CMK (cell line): ENCODE results near the gene PLAAT4.
"Not testable (repeated sequence)": the region's sequence is repeated elsewhere in the genome, so short reads cannot be mapped to it uniquely, and the experiment has no call there.

Experiments
- DNase-seq: peaks from one replicate; pipeline ENCODE4 v3.0.0-alpha.2; 2010; ENCODE audit warnings: low read depth

Gene PLAAT4

DNA sequence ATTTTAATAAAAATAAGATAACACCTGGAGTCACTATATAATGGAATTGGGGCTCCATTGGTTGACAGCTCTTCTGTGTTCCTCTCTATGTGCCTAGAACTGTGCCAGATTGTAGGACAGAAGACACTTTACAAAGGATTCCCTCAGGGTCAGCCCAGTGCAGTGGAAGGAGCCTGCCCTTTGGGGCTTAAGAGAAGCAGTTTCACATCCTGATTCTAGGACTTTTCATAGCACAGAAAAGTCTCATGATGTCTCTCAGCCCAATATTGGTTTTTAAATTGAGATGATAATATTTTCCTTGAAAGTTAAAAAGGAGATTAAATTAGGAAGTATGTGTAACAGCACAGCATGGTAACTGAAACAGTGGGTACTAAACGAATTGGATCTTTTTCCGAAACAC, 7.1 kb downstream of the PLAAT4 start:
- DNase-seq = no peak

DNA sequence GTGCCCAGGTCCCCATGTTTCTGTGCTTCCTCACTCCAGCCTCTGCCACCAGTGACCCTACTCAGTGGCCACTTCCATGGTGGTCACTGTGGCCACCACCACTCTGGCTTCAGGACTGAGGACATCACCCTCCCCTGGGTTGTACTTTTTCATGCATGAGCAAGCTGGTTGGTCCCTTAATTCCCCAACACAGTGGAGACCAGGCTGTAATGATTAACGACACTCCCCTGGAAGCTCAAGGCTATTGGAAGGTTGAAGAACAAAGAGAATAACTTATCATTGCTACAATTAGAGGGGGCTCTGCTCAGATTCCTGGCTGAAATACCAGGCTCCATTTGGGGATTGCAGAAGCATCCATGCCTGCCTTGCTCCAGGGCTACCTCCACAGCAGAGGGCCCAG, 10.5 kb downstream of the PLAAT4 start:
- DNase-seq = no peak

DNA sequence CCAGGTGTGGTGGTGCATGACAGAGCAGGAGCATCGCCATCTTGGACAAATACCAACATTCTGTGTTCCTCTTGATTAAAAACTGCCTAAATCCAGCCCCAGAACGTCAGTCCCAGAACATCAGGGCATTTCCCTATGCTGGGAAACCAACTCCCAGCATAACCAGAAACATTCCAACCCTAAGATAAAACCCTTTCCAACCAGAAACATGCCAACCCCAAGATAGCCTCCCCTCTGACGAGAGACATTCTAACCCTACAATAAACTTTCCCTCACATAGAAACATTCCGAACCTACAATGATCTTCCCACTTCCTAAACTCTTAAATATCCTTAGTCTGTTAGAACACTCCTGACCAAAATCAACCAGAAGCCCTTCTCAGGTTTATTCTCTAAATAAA, 11.6 kb downstream of the PLAAT4 start:
- no peak for DNase-seq

DNA sequence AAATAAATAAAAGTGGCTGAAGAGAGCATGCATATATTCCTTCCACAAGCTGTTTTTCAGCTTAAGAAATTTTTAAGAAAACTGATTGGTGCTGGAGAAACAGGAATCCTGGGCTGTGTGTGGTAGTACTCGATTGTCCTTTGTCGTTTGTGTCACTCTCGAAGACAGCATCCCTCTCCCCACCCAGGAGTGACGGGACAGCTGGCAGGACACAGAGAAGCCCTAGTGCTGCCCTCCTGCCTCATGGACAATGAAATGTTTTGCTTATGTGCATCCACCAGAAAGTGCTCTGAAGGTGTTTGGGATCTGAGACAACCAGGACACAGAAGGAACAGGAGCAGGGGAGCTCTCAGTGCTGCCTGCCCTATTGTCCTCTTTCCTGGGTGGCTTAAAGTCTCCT, 12.8 kb downstream of the PLAAT4 start:
- DNase-seq = no peak

DNA sequence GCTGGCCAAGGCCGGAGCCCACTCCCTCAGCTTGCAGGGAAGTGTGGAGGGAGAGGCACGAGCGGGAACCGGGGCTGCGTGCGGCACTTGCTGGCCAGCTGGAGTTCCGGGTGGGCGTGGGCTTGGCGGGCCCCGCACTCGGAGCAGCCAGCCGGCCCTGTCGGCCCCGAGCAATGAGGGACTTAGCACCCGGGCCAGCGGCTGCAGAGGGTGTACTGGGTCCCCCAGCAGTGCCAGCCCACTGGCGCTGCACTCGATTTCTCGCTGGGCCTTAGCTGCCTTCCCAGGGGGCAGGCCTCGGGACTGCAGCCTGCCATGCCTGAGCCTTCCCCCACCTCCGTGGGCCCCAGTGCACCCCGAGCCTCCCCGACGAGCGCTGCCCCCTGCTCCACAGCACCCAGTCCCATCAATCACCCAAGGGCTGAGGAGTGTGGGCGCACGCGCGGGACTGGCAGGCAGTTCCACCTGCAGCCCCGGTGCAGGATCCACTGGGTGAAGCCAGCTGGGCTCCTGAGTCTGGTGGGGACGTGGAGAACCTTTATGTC, 13.6 kb downstream of the PLAAT4 start:
- not testable (repeated sequence) for DNase-seq

DNA sequence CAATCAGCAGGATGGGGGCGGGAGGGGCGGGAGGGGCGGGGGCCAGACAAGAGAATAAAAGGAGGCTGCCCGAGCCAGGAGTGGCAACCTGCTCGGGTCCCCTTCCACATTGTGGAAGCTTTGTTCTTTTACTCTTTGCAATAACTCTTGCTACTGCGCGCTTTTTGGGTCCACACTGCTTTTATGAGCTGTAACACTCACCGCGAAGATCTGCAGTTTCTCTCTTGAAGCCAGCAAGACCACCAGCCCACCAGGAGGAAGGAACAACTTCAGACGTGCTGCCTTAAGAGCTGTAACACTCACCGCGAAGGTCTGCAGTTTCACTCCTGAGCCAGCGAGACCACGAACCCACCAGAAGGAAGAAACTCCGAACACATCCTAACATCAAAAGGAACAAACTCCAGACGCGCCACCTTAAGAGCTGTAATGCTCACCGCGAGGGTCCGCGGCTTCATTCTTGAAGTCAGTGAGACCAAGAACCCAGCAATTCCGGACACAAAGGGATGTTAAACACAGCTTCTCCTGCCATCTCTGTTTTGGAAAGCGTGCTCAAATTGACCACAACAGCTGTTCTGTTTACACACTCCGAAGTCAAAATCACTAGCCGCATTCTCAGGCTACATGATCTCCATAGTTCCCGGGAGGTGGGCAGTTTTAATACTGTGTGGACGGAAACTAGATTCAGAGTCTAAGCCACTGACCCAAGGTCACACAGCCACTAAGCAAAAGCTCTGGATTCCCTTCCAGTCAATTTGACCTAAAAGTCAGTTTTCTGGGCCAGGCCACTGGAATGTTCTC, 14.7 kb downstream of the PLAAT4 start:
- DNase-seq = no peak

DNA sequence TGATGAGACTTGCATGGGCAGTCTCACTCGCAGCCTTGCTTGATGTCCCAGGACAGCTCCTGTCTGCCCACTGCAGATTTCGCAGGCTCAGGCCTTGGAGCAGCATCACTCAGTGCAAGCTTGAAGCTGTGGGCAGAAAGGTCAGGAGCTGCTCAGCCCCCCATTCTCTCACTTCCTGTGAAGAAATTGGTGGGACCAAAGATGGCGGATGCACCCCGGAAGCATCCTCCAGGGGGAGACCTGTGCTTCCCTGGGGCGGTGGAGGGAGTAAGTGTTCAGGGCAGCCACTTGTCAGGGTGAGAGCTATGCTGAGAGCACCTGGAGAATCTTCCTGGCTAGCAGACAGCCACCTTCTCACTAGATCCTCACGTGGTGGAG, 15.3 kb downstream of the PLAAT4 start:
- DNase-seq = no peak

DNA sequence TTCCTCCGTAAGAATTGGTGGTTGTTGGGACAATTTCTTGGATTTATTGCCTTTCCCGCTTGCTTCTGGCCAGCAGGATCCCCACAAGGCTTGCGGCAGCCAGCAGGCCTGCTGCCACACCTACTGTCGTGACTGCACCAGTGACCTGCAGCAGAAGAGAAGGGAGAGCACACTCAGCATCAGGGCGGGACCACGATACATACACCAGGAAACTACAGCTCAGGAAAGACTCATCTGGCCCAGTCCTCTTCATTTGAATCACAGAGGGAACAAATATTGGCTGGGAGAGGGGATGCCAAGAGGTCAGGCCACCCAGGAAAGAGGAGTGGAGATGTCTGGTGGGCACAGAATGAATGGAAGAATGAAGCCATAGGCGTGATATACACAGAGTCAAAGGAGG, 16.3 kb downstream of the PLAAT4 start:
- DNase-seq = no peak

DNA sequence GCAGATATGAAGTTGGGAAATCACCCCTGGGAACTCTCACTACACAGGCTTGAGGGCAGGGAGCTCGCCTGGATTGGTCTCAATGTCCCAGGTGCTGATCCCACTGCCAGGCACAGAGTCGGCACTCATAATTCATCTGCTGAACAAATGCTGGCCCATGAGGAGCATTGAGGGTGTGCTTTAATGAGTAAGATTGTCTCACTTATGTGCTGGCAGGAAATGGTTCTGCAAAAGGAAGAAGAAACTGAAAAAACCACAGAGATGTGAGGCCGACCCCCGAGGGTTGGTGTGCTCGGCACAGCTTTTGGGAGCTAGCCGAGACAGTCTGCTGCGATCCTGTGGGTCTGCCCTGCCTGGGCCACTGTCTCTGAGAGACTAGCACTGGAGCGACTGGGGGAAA, 17.2 kb downstream of the PLAAT4 start:
- DNase-seq = no peak

DNA sequence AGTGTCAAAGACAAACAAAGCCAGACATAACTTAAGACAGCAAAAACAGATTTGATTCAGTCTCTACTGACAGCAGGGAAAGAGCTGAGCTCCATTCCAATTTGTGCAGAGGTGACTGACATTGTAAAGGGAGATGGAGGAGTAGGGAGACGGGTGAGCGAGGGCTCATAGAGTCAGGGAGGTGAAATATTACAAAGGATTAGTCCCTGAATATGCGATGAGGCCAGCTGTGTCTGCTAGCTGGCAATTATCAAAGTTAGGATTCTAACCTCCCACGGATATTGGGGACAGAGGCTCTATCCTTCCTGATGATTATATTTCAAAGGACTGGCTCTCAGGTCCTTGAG, 18.2 kb downstream of the PLAAT4 start:
- DNase-seq = no peak

DNA sequence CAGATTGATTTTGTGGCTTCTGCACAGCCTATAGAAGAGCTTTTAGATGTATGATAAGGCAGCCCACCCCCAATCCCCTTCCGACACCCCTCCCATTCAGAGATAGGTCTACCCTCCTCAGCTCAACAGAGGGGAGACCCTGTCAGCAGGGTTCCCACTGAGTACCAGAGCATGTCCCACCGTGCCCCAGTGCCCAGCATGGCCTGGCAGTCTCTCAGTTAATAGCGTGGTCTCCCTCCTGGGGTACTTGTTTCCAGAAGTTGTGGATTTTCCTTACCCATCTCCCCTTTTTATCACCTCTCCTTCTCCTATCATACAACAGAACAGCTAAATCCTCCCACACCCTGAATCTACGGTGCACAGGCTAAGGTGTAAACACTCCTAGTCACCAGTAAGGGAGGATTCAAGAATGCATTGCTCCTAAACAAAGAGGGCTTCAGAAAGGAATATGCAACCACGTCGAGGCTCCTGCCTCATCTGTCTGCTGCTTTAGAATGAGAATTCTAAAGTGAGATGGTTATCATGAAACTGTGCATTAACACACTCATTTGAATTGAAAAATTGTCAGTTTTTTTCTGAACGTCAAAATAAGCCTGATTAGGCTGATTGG, 19.9 kb downstream of the PLAAT4 start:
- no peak for DNase-seq

DNA sequence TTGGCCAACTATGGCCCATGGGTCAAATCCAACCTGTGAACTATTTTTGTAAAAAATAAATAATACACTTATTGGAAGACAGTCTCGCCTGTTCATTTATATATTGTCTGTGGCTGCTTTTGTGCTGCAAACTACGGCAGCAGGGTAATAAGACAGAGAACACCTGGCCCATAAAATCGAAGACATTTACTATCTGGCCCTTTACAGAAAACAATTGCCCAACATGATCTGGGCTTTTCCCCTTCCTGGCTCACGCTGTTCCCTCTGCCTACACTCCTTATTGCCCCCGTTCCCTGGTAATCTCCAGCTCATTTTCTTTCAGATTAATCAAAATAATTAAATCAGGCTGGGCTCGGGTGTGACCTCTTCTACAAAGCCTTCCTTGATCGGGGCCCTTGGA, 21.0 kb downstream of the PLAAT4 start:
- no peak for DNase-seq

DNA sequence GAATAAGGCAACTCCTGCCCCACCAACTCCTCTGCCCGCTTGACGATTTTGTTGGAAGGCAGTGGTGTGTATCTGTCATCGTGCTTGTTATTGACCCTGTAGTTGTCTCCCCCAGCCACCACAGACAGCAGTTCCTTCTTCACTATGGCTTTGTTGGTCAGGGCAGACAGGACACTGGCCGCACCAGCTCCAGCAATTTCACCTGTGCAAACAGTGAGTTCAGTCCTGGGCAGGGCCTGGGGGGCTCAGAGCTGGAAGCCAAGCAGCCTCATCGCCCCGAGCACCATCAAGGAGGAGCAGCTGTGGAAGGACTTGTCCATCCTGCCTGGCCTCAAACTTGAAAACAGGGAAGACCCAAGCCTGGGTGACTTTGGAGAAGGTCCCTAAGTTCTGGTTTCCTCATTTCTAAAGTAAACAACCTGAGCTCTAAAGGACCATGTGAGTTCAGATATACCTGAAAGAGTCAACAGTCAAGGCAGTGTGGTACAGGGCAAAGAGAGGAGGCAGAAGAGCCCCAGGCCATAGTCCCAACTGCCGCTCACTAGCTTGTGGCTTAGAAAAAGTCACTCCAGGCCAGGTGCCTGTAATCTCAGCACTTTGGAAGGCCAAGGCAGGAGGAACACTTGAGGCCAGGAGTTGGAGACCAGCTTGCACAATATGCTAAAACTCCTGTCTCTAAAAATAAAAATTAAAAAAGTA, 22.0 kb downstream of the PLAAT4 start:
- no peak for DNase-seq

DNA sequence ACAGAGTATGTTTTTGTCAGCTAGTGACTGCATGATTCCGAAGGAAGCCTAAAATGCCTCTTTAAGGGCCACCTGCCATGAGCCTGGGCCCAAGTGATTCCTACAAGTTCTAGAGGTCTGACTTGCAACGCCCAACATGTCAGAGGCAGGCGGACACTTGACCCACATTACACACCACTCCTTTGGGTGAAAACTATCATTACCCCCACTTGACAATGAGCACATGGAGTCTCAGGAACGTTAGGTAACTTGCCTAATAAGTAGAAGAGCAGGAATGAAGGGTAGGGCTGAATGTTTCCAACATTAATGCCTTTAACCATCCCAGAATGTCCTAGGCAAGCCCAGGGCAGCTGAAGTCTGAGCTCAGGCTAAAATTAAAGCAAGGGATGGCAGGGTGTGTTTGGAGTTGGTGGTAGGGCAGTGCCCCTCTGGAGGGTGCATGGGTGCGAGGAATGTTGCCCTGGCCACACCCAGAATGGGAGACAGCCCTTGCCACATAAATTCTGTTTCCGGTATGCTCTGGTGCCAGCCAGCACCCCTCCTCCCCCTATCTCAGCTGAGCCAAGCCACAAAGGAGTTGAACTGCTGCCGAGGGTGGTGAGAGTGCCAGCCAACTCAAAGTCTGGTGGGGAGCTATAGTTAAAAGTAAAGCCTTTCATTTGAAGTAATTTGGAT, 24.0 kb downstream of the PLAAT4 start:
- DNase-seq = no peak

DNA sequence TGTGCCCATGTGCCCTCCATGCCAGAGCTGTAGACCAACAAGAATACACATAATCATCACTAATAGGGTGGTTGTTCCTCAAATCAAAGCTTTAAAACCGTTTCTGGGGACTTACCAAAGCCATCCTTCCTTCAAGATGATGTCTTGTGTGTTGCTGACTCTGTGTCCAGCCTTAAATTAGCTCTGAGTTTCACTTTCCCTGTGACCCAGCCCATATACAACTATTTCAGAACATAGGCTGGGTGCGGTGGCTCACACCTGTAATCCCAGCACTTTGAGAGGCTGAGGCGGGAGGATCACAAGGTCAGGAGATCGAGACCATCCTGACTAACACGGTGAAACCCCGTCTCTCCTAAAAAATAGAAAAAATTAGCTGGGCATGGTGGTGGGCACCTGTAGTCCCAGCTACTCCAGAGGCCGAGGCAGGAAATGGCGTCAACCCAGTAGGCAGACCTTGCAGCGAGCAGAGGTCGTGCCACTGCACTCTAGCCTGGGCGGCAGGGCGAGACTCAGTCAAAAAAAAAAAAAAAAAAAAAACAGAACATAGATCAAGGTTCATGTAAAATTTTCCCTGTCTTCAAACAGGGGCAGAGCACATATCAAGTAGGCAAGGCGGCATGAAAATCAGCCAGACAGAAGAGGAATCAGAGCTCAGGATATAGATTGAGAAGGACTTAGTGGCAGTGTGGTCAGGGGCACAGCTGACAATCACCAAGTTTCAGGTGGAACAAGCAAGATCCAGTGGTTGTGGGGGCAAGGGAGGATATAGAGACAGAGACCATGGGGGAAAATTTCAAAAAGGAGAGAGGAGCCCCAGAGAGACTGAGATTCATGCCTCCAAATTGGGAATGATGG, 26.8 kb downstream of the PLAAT4 start, which contains the start of gene PLAAT2:
Gene PLAAT2 (minus strand): TSS at position 179 of the 855 bp plus-strand sequence. CDS start 55 bp downstream, at position 124.
- DNase-seq = no peak

DNA sequence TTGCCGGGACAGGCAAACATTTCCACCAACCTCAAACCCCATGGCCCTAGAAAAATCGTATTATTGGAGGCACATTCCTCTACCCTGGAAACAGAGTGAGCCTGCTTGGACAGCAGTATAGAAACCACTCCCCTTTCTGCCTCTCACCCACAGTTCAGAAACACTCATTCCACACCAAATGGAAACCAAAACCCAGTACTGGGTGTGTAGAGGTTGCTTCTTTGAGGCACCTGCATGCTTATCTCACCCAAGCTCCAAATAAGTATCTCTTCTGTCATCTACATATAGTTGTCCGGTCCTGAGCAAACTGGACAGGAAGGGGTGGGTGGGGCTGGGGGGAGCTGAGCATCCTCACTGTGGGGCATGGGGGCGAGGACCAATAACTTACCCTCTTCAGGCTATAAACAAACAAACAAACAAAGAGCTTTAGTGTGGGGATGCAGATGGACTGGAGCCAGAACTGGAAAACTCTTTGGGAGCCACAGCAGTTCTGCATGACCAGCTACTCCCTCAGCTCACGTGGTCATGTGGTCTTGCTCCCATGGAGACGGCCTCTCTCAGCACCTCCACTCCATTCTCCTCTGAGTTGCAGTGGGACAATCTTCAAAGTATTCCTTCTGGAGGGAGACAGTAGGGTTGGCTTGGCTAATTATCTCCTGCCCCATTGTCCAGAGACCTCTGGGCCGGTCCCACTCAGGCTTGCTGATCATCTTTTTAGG, 27.6 kb downstream of the PLAAT4 start:
- DNase-seq = no peak

DNA sequence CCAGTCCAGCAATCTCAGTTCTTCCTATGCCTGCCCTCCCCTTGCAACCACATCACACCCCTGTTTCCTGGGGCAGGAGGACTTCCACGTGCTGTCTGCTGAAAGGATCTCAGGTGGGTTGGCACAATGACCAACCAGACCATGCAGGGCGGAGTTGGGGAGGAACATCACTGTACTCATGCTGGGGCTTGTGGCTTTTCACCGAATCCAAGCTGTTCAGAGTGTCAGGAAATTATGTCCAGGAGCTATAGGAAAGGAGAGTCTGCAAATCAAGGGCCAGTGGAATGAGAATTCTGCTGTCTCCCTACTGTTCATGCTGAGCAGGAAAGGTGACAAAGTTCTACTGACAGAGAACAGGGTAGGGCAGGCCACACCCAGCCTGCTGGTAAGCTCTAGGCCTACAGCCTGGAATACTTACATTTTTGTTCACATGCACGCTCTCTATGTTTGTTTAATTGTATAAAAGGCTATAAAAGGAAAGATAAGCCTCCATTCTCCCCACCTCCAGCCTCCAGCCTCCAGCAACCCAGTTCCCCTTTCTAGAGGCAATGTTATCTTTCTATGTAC, 28.3 kb downstream of the PLAAT4 start:
- DNase-seq = no peak

DNA sequence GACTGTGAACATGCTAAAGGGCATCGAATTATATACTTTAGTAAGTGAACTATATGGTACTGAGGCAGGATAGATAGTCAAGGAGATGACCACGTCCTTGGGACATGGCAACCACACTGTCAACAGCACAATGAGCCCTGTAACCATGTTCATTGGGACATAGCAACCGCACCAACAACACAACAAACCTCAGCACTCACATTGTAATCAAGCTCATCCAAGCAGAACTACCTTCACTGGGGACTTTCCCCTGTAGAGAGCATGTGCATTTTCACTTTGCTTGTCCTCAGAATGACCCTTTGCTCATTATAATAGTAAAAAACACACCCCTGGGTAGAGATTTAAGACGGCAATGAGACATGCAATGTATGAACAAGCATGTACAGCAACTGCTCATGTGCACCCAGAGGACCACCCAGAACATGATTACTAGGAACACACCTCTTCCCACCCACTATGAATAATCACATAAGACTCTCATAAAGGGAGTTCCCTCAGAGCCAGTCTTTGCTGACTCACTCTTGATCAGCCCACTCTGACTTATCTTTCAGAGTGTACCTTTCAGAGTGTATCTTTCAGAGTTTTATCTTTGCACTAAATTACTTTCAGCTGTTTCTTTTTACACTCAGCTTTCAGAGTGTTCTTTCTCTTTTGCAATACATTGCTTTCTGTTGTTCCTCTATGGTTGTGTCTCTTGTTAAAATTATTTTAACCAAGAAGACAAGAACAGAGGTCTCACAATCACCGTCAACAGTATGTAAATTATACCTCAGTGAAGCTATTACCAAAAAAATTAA, 30.6 kb downstream of the PLAAT4 start:
- peak; percentile 31 for DNase-seq

DNA sequence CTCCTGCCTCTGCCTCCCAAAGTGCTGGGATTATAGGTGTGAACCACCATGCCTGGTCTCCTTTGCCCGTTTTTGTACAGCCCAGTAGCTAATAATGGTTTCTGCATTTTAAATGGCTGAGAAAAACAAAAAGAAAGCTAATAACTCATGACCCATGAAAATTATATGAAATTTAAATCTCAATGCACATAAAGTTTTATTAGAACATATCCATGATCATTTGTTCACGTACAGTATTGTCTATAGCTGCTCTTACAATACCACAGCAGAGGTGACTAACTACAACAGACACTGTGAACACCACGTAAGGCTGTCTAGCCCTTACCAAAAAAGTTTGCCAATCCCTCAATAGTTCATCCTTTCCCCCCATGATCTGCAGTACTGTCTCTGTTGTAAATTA, 33.0 kb downstream of the PLAAT4 start:
- DNase-seq = no peak
